Hair follicle dermal papilla cell (primary cell): ENCODE data around the gene LYPD4. TPM values are rescaled to one million over a fixed set of nuclear protein-coding genes. Genes with fewer than 3 reads are reported as not detected.

Source experiments
- small RNA-seq: library from RNA; depleted of rRNA; stranded (forward); fragments of <200 nt; gene quantifications from one replicate; pipeline ENCODE3, GENCODE V24; 2012
- total RNA-seq: library from RNA; depleted of rRNA; stranded (reverse); fragments of >200 nt; gene quantifications from 2 replicates; pipeline ENCODE4 v1.2.3, GENCODE V29; 2012

The LYPD4 gene
- not detected in 2 replicates for total RNA-seq

GRCh38 chr19:41844601-41845000, at the start of gene LYPD4:
Gene LYPD4, minus strand, starts transcription at chr19:41844683. Its CDS starts 5,398 bp downstream, at chr19:41839285.

GRCh38 chr19:41882568-41883462, 38.3 kb upstream of the LYPD4 start, which contains the start of gene ARHGEF1:
Gene ARHGEF1, plus strand, starts transcription at chr19:41883184. Its CDS starts 4,899 bp downstream, at chr19:41888083.

GRCh38 chr19:41876847-41877832, 32.7 kb upstream of the LYPD4 start, which contains the start of gene CD79A:
Gene CD79A, plus strand, starts transcription at chr19:41877279. Its CDS starts 26 bp downstream, at chr19:41877305.

GRCh38 chr19:41859618-41860418, 15.3 kb upstream of the LYPD4 start, which contains the start of gene RPS19:
Gene RPS19, plus strand, starts transcription at chr19:41860255. Its CDS starts 520 bp downstream, at chr19:41860775.

GRCh38 chr19:41845001-41845050, 343 bp upstream of the LYPD4 start, which contains the start of gene DMRTC2:
Gene DMRTC2, plus strand, starts transcription at chr19:41845042. Its CDS starts 2,387 bp downstream, at chr19:41847429.

GRCh38 chr19:41796362-41796761, 48.1 kb downstream of the LYPD4 start, which contains the start of gene CEACAM3:
Gene CEACAM3, plus strand, starts transcription at chr19:41796587. Its CDS starts 91 bp downstream, at chr19:41796678.

Small RNA genes lying within 50 kb of the gene (small RNA-seq; reads per million reads assigned to genes)
- not detected for gene MIR6797

Other genes with a start within 250 kb of the LYPD4 start
- not detected in 2 replicates for gene CEACAM4, start 217.6 kb downstream of the LYPD4 start, total RNA-seq
- gene CEACAM7, start 156.4 kb downstream of the LYPD4 start, total RNA-seq: not detected in 2 replicates
- gene CEACAM5, start 136.1 kb downstream of the LYPD4 start, total RNA-seq: not detected in 2 replicates
- not detected in 2 replicates for gene CEACAM6, start 89.2 kb downstream of the LYPD4 start, total RNA-seq
- gene CEACAM3, start 48.1 kb downstream of the LYPD4 start, total RNA-seq: not detected in 2 replicates
- gene DMRTC2, start 359 bp upstream of the LYPD4 start, total RNA-seq: not detected in 2 replicates
- 446 and 467 TPM in 2 replicates for gene RPS19, start 15.6 kb upstream of the LYPD4 start, total RNA-seq
- 0.12 TPM in 1 of 2 replicates, not detected in the other for gene CD79A, start 32.6 kb upstream of the LYPD4 start, total RNA-seq
- gene ARHGEF1, start 38.5 kb upstream of the LYPD4 start, total RNA-seq: 48.1 and 49.5 TPM in 2 replicates
- gene ERFL, start 83.8 kb upstream of the LYPD4 start, total RNA-seq: not detected in 2 replicates
- gene RABAC1, start 114.6 kb upstream of the LYPD4 start, total RNA-seq: 109 and 121 TPM in 2 replicates
- gene ATP1A3, start 149.5 kb upstream of the LYPD4 start, total RNA-seq: not detected in 2 replicates
- gene GRIK5, start 225.5 kb upstream of the LYPD4 start, total RNA-seq: 0.12 and 0.32 TPM in 2 replicates
- 28.2 and 28.4 TPM in 2 replicates for gene ZNF574, start 231.5 kb upstream of the LYPD4 start, total RNA-seq